ENCODE data around the gene MTMR12. TPM values are rescaled to one million over a fixed set of nuclear protein-coding genes. Genes with fewer than 3 reads are reported as not detected.
"Not testable (repeated sequence)": the region's sequence is repeated elsewhere in the genome, so short reads cannot be mapped to it uniquely, and the experiment has no call there.

The MTMR12 gene
- total RNA-seq, 1 donor from 2014 or later = 15.3 TPM

- ATAC-seq = no peak
- no peak for DNase-seq (ENCODE audit: low spot score)
These were observed 13.6 kb upstream of the MTMR12 start for GRCh38 chr5:32326216-32326772.

GRCh38 chr5:32325616-32326015 is 12.9 kb upstream of the MTMR12 start:
- ATAC-seq (no peak), DNase-seq (ENCODE audit: low spot score) (no peak)

- DNase-seq (ENCODE audit: low spot score) (no peak), ATAC-seq (no peak)
These were observed 12.3 kb upstream of the MTMR12 start for GRCh38 chr5:32325062-32325461.

- ATAC-seq (no peak), DNase-seq (ENCODE audit: low spot score) (no peak)
These were observed 11.0 kb upstream of the MTMR12 start for GRCh38 chr5:32323741-32324140.

GRCh38 chr5:32322882-32323281 is 10.1 kb upstream of the MTMR12 start:
- DNase-seq (ENCODE audit: low spot score) = no peak
- ATAC-seq = no peak

GRCh38 chr5:32321787-32322186 is 9.0 kb upstream of the MTMR12 start:
- not testable (repeated sequence) for DNase-seq (ENCODE audit: low spot score); ATAC-seq

- no peak for DNase-seq (ENCODE audit: low spot score)
- ATAC-seq = no peak
These were observed 7.8 kb upstream of the MTMR12 start for GRCh38 chr5:32320576-32320975.

- ATAC-seq (no peak), DNase-seq (ENCODE audit: low spot score) (no peak)
These were observed 7.3 kb upstream of the MTMR12 start for GRCh38 chr5:32319926-32320543.

GRCh38 chr5:32319392-32319791 is 6.7 kb upstream of the MTMR12 start:
- no peak for DNase-seq (ENCODE audit: low spot score)

GRCh38 chr5:32317041-32317440 is 4.3 kb upstream of the MTMR12 start:
- no peak for DNase-seq (ENCODE audit: low spot score)
- no peak for ATAC-seq

More at GRCh38 chr5:32319392-32319791, 6.7 kb upstream of the MTMR12 start:
- no peak for ATAC-seq

- DNase-seq (ENCODE audit: low spot score) (no peak), ATAC-seq (no peak)
These were observed 2.7 kb upstream of the MTMR12 start for GRCh38 chr5:32315221-32316014.

GRCh38 chr5:32314658-32315057 is 1.9 kb upstream of the MTMR12 start:
- no peak for ATAC-seq
- no peak for DNase-seq (ENCODE audit: low spot score)

GRCh38 chr5:32314152-32314488 is 1.4 kb upstream of the MTMR12 start:
- ATAC-seq; DNase-seq (ENCODE audit: low spot score): not testable (repeated sequence)

GRCh38 chr5:32312197-32312594 is 543 bp downstream of the MTMR12 start:
- peak; percentile 69 for DNase-seq (ENCODE audit: low spot score)
- ATAC-seq = peak; percentile 43

GRCh38 chr5:32311404-32312196 is 1.1 kb downstream of the MTMR12 start:
- DNase-seq (ENCODE audit: low spot score) (no peak), ATAC-seq (no peak)

GRCh38 chr5:32309761-32310160 is 3.0 kb downstream of the MTMR12 start:
- DNase-seq (ENCODE audit: low spot score) = no peak
- no peak for ATAC-seq

- no peak for ATAC-seq
- DNase-seq (ENCODE audit: low spot score) = no peak
These were observed 3.8 kb downstream of the MTMR12 start for GRCh38 chr5:32308946-32309345.

GRCh38 chr5:32307769-32308194 is 5.0 kb downstream of the MTMR12 start:
- DNase-seq (ENCODE audit: low spot score) (peak; percentile 56), ATAC-seq (peak; percentile 73)

- DNase-seq (ENCODE audit: low spot score) = no peak
- no peak for ATAC-seq
These were observed 8.1 kb downstream of the MTMR12 start for GRCh38 chr5:32304622-32305021.

GRCh38 chr5:32303755-32304120 is 9.0 kb downstream of the MTMR12 start:
- ATAC-seq = no peak
- DNase-seq (ENCODE audit: low spot score) = no peak
